ENCODE data around the gene ERO1A. TPM values are rescaled to one million over a fixed set of nuclear protein-coding genes. Genes with fewer than 3 reads are reported as not detected.

ERO1A gene
- total RNA-seq (10 to 100 TPM; 37.1 to 44.3 TPM), polyA plus RNA-seq (ENCODE audit: insufficient read length in 2 of 2) (10 to 100 TPM; 21.6 to 26.5 TPM)
- long read RNA-seq, donor 1, partial matches to known transcripts, result 175 of 185 reads
- long read RNA-seq, donor 1, other reads (novel, unspliced or antisense), result 9 of 185 reads
- long read RNA-seq, donor 2, result 0 reads
- long read RNA-seq, donor 3, partial matches to known transcripts, result 0 of 6 reads
- long read RNA-seq, donor 3, other reads (novel, unspliced or antisense), result 6 of 6 reads
- long read RNA-seq, donor 4, result 0 reads

- Histone ChIP-seq H3K36me3 (ENCODE audit: control insufficient read depth, insufficient read depth, low read length) (no peaks in the 10 kb centered on the region), H3K27ac (ENCODE audit: low read depth, low read length) (peak within 1 kb of the TSS; percentile 79), H3K4me1 (ENCODE audit: control insufficient read depth, insufficient read depth, low read length) (peaks cover 7% of the 10 kb centered on the region), H3K27me3 (ENCODE audit: control insufficient read depth, insufficient read depth, low read length) (no peaks in the 10 kb centered on the region), H3K9me3 (ENCODE audit: control insufficient read depth, insufficient read depth, low read length) (no peaks in the 10 kb centered on the region), H3K4me3 (ENCODE audit: low read depth, low read length) (peak within 1 kb of the TSS; percentile 69)
- WGBS (ENCODE audit: insufficient coverage), result under 1% methylated on average over 69 of the region's 78 CpGs
- DNase-seq (ENCODE audit: low read depth in 4 of 6, low spot score in 6 of 6), result peak; percentile 33 to 93 (median 55)
Measured at GRCh38 chr14:52695481-52696091, at the start of gene ERO1A. TSS of gene ERO1A (minus strand) at chr14:52695558. CDS start at chr14:52695481, 77 bp downstream.

- H3K9me3 ChIP-seq (ENCODE audit: control insufficient read depth, insufficient read depth, low read length), result no peaks in the 10 kb centered on the region
Measured at GRCh38 chr14:52741865-52742264, 46.5 kb upstream of the ERO1A start.

GRCh38 chr14:52740751-52741150 lies 45.4 kb upstream of the ERO1A start:
- Histone ChIP-seq H3K4me3 (ENCODE audit: low read depth, low read length) (no peak overlapping the region), H3K36me3 (ENCODE audit: control insufficient read depth, insufficient read depth, low read length) (peaks cover 3% of the 10 kb centered on the region), H3K9me3 (ENCODE audit: control insufficient read depth, insufficient read depth, low read length) (no peaks in the 10 kb centered on the region), H3K27ac (ENCODE audit: low read depth, low read length) (no peak overlapping the region), H3K4me1 (ENCODE audit: control insufficient read depth, insufficient read depth, low read length) (no peaks in the 10 kb centered on the region), H3K27me3 (ENCODE audit: control insufficient read depth, insufficient read depth, low read length) (no peaks in the 10 kb centered on the region)
- DNase-seq (ENCODE audit: low read depth in 4 of 6, low spot score in 6 of 6), result no peak
- WGBS (ENCODE audit: insufficient coverage), result no CpG with 5 or more reads among the region's 1 CpG

More at GRCh38 chr14:52741865-52742264, 46.5 kb upstream of the ERO1A start:
- H3K4me3 ChIP-seq (ENCODE audit: low read depth, low read length), result no peak overlapping the region
- H3K27ac ChIP-seq (ENCODE audit: low read depth, low read length), result no peak overlapping the region
- no peaks in the 10 kb centered on the region for H3K4me1 ChIP-seq (ENCODE audit: control insufficient read depth, insufficient read depth, low read length)
- no peak for DNase-seq (ENCODE audit: low read depth in 4 of 6, low spot score in 6 of 6)
- H3K36me3 ChIP-seq (ENCODE audit: control insufficient read depth, insufficient read depth, low read length), result peaks cover 3% of the 10 kb centered on the region
- H3K27me3 ChIP-seq (ENCODE audit: control insufficient read depth, insufficient read depth, low read length), result no peaks in the 10 kb centered on the region

DNA sequence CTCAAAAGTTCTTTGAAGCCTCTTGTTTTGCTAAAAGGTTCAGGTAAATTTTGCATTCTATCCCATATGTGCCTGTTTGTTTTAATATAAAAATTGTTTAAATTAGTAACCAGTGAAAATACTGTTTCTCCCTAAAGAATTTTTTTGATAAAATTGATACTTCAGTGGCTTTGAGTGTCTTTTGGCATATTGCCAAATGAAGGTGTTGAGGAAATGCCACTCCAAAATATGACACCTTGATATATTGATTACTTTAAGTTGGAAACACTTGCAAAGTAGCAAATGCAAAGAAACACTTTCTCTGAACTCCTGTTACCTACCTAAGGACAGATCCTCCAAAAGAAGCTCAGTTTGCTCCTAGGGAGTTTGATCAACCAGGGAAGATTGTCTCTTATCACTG lies 43.1 kb upstream of the ERO1A start:
- Histone ChIP-seq H3K9me3 (ENCODE audit: control insufficient read depth, insufficient read depth, low read length) (no peaks in the 10 kb centered on the region), H3K4me1 (ENCODE audit: control insufficient read depth, insufficient read depth, low read length) (no peaks in the 10 kb centered on the region)

DNA sequence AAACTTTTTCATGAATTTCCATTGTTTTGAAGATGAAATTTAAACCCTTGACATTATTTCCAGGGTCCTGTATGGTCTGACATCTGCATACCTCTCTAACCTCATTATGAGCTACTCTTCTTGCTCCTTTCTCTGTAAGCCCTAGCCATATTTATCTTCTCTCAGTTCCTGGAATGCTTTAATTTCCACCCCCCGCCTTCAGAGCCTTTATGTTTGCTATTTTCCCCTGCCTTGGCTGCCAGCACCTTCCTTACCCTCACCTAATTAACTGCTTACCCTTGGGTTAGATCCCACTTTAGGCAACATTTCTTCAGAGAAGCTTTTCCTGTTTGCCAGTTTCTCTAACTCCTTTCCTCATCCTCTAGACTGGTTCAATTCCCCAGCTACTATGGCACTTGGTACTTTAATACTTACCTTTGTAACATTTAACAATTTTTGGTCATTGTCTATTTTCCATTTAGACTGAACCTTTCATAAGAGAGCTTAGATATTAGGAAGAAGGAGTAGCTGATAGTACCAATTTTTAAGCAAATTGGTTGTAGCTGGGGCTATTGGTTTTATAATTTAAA lies 40.6 kb upstream of the ERO1A start:
- Histone ChIP-seq H3K4me1 (ENCODE audit: control insufficient read depth, insufficient read depth, low read length) (peaks cover 5% of the 10 kb centered on the region), H3K27ac (ENCODE audit: low read depth, low read length) (no peak overlapping the region), H3K36me3 (ENCODE audit: control insufficient read depth, insufficient read depth, low read length) (peaks cover 3% of the 10 kb centered on the region), H3K9me3 (ENCODE audit: control insufficient read depth, insufficient read depth, low read length) (no peaks in the 10 kb centered on the region), H3K4me3 (ENCODE audit: low read depth, low read length) (no peak overlapping the region), H3K27me3 (ENCODE audit: control insufficient read depth, insufficient read depth, low read length) (no peaks in the 10 kb centered on the region)
- DNase-seq (ENCODE audit: low read depth in 4 of 6, low spot score in 6 of 6), result peak in 1 of 6 donors; percentile 2
- 42% methylated on average over 1 of the region's 1 CpG for WGBS (ENCODE audit: insufficient coverage)

More for the DNA sequence above, 43.1 kb upstream of the ERO1A start:
- no peaks in the 10 kb centered on the region for H3K36me3 ChIP-seq (ENCODE audit: control insufficient read depth, insufficient read depth, low read length)
- no peak for DNase-seq (ENCODE audit: low read depth in 4 of 6, low spot score in 6 of 6)
- H3K27ac ChIP-seq (ENCODE audit: low read depth, low read length), result no peak overlapping the region
- no peaks in the 10 kb centered on the region for H3K27me3 ChIP-seq (ENCODE audit: control insufficient read depth, insufficient read depth, low read length)
- H3K4me3 ChIP-seq (ENCODE audit: low read depth, low read length), result no peak overlapping the region

GRCh38 chr14:52733824-52734223 lies 38.5 kb upstream of the ERO1A start:
- 96% methylated on average over 4 of the region's 9 CpGs for WGBS (ENCODE audit: insufficient coverage)

DNA sequence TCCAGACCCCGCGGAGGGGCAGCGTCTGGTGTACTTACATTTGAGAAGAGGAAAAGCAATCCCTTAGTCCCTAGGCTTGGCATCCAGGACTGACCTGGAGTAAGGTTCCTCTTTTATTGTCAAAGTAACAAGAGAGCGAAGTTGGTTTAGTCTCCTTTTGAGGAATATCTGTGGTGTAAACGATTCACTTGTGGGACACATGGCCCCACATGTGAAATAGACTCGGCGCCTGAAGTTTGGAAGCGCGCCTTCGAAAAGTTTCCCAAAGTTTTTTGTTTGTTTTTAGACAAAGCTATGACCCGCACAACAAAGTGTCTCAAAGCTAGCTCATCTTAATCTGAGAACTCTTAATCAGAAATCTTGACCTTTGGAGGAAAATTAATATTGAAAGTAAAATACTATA lies 35.4 kb upstream of the ERO1A start:
- H3K27ac ChIP-seq (ENCODE audit: low read depth, low read length), result peak overlapping the region; percentile 88
- peaks cover 9% of the 10 kb centered on the region for H3K4me1 ChIP-seq (ENCODE audit: control insufficient read depth, insufficient read depth, low read length)
- DNase-seq (ENCODE audit: low read depth in 4 of 6, low spot score in 6 of 6), result peak in 2 of 6 donors; percentile 6 to 9
- H3K4me3 ChIP-seq (ENCODE audit: low read depth, low read length), result peak overlapping the region; percentile 95
- no peaks in the 10 kb centered on the region for H3K27me3 ChIP-seq (ENCODE audit: control insufficient read depth, insufficient read depth, low read length)
- H3K9me3 ChIP-seq (ENCODE audit: control insufficient read depth, insufficient read depth, low read length), result no peaks in the 10 kb centered on the region
- H3K36me3 ChIP-seq (ENCODE audit: control insufficient read depth, insufficient read depth, low read length), result peaks cover 15% of the 10 kb centered on the region
- 0% methylated on average over 10 of the region's 11 CpGs for WGBS (ENCODE audit: insufficient coverage)

More at GRCh38 chr14:52733824-52734223, 38.5 kb upstream of the ERO1A start:
- Histone ChIP-seq H3K9me3 (ENCODE audit: control insufficient read depth, insufficient read depth, low read length) (no peaks in the 10 kb centered on the region), H3K36me3 (ENCODE audit: control insufficient read depth, insufficient read depth, low read length) (peaks cover 7% of the 10 kb centered on the region), H3K27ac (ENCODE audit: low read depth, low read length) (no peak overlapping the region), H3K4me1 (ENCODE audit: control insufficient read depth, insufficient read depth, low read length) (peaks cover 9% of the 10 kb centered on the region), H3K4me3 (ENCODE audit: low read depth, low read length) (no peak overlapping the region), H3K27me3 (ENCODE audit: control insufficient read depth, insufficient read depth, low read length) (no peaks in the 10 kb centered on the region)
- DNase-seq (ENCODE audit: low read depth in 4 of 6, low spot score in 6 of 6), result no peak

DNA sequence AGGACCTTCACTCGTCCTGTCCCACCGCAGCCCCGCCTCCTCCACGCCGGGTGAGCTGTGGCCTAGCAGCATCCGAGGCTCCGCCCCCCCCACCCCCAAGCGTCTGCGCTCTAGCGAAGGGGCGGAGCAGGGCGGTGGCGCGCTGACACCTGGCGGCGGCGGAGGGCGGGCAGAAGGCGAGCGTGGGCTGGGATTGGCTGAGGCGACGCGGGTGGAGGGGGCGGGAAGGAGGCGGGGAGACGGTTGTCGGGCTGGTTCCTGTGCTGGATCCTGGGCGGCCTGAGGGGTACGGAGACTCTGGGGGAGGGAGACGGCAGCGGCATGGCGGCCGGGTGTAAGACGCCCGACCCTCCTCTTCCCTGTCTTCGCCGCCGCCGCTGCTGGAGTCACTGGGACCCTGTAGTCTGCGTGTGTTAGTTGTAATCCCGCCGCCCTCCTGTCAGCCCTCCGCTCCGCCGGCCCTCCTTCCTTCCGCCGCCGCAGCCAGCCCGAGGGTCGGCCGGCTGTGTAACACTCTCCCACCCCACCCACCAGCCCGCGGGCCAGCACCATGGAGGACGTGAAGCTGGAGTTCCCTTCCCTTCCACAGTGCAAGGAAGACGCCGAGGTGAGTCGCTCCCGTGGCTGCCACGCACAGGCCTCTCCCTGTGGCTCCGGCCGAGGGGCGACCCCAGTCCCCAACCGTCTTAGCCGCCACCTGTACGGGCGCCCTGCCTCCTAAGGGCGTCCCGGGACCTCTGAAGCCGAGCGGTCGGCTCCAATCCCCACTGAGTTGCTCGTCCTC lies 34.8 kb upstream of the ERO1A start, which contains the start of gene STYX:
Gene STYX, plus strand, starts transcription at position 242 of the 784 bp plus-strand sequence. Its CDS starts 309 bp downstream, at position 551.
- Histone ChIP-seq H3K9me3 (ENCODE audit: control insufficient read depth, insufficient read depth, low read length) (no peaks in the 10 kb centered on the region), H3K36me3 (ENCODE audit: control insufficient read depth, insufficient read depth, low read length) (peaks cover 18% of the 10 kb centered on the region), H3K4me3 (ENCODE audit: low read depth, low read length) (peak within 1 kb of the TSS; percentile 95), H3K4me1 (ENCODE audit: control insufficient read depth, insufficient read depth, low read length) (peaks cover 9% of the 10 kb centered on the region), H3K27ac (ENCODE audit: low read depth, low read length) (peak within 1 kb of the TSS; percentile 88), H3K27me3 (ENCODE audit: control insufficient read depth, insufficient read depth, low read length) (no peaks in the 10 kb centered on the region)
- WGBS (ENCODE audit: insufficient coverage), result under 1% methylated on average over 71 of the region's 72 CpGs
- peak; percentile 81 to 99 (median 94) for DNase-seq (ENCODE audit: low read depth in 4 of 6, low spot score in 6 of 6)

GRCh38 chr14:52729585-52729924 lies 34.2 kb upstream of the ERO1A start:
- H3K4me1 ChIP-seq (ENCODE audit: control insufficient read depth, insufficient read depth, low read length), result peaks cover 9% of the 10 kb centered on the region
- WGBS (ENCODE audit: insufficient coverage), result 0% methylated on average over 3 of the region's 8 CpGs
- no peaks in the 10 kb centered on the region for H3K27me3 ChIP-seq (ENCODE audit: control insufficient read depth, insufficient read depth, low read length)
- H3K9me3 ChIP-seq (ENCODE audit: control insufficient read depth, insufficient read depth, low read length), result no peaks in the 10 kb centered on the region
- no peak for DNase-seq (ENCODE audit: low read depth in 4 of 6, low spot score in 6 of 6)
- H3K36me3 ChIP-seq (ENCODE audit: control insufficient read depth, insufficient read depth, low read length), result peaks cover 18% of the 10 kb centered on the region
- H3K4me3 ChIP-seq (ENCODE audit: low read depth, low read length), result peak overlapping the region; percentile 42
- peak overlapping the region; percentile 62 for H3K27ac ChIP-seq (ENCODE audit: low read depth, low read length)
